Measurements from ENCODE around the gene FAM222B. TPM values are rescaled to one million over a fixed set of nuclear protein-coding genes. Genes with fewer than 3 reads are reported as not detected.

The FAM222B gene
- polyA plus RNA-seq, 1 experiment: 8.3 TPM

DNA sequence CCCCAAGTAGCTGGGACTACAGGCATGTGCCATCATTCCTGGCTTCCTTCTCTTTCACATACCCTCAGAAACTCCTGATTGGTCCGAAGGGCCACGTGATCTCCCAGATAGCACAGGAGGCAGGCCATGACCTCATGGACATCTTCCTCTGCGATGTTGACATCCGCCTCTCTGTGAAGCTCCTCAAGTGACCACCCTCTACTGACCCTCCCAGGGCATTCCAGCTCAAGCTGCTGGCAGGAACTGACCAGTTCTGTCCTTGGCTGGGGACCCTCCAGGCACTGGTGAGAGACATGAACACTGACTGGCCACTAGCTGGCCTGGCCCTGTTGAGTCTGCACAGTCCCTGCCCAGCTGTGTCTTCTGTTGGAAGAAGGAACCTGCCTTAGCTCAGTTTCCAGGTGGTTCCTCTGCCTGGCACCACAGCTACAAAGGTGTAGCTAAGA, 17.8 kb upstream of the FAM222B start:
- no peak for TF ChIP-seq CTCF (IDR thresholded peaks at IDR 0.05; ENCODE audit: low read depth, low read length)
- Histone ChIP-seq H3K27ac (ENCODE audit: low read depth, low read length) (no peak overlapping the region), H3K9me3 (ENCODE audit: control insufficient read depth, insufficient read depth, low read length) (no peaks in the 10 kb centered on the region), H3K27me3 (ENCODE audit: control insufficient read depth, insufficient read depth, low read length) (no peaks in the 10 kb centered on the region), H3K4me3 (ENCODE audit: low read depth, low read length) (no peak overlapping the region)
- ChIA-PET CTCF (interaction anchor here (0.7 kb wide), 1 partner anchor 213 kb away, joined by 3 read pairs; no protein-coding TSS in a partner anchor), POLR2A (interaction anchor here (0.8 kb wide), 1 partner anchor 18 kb away, joined by 3 read pairs; no protein-coding TSS in a partner anchor)
- no peak for DNase-seq (ENCODE audit: low read depth, low spot score)

DNA sequence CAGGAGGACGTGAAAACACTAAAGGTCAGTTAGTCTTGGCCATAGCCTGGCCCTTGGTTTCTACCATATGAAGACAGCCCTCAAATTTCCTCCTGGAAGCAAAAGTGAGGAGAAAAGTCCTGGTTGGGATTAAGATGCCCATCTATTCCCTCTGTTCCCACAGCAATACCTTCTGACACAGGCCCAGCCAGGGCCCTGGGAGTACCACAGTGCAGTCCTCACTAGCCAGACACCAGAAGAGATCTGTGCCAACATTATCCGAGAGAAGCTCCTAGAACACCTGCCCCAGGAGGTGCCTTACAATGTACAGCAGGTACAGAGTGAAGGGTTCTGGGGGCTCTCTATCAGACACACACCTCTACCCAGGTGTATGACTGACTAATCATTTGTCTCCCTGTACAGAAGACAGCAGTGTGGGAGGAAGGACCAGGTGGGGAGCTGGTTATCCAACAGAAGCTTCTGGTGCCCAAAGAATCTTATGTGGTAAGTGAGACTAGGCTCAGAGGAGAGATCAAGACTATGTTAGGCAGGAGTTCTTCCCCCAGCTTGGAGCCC, 16.3 kb upstream of the FAM222B start:
- Histone ChIP-seq H3K27me3 (ENCODE audit: control insufficient read depth, insufficient read depth, low read length) (no peaks in the 10 kb centered on the region), H3K27ac (ENCODE audit: low read depth, low read length) (no peak overlapping the region), H3K9me3 (ENCODE audit: control insufficient read depth, insufficient read depth, low read length) (no peaks in the 10 kb centered on the region; the same call in 1 of the 2 replicates), H3K4me3 (ENCODE audit: low read depth, low read length) (no peak overlapping the region)
- no peak for DNase-seq (ENCODE audit: low read depth, low spot score)
- POLR2A ChIA-PET: no interaction called here
- CTCF ChIA-PET: interaction anchor here (1.0 to 1.2 kb wide), 2 partner anchors 10 to 95 kb away, joined by 3 to 5 read pairs; no protein-coding TSS in a partner anchor
- TF ChIP-seq CTCF (IDR thresholded peaks at IDR 0.05; ENCODE audit: low read depth, low read length): no peak

GRCh38 chr17:28857905-28858800, 15.6 kb upstream of the FAM222B start:
- TF ChIP-seq CTCF (IDR thresholded peaks at IDR 0.05; ENCODE audit: low read depth, low read length): no peak
- POLR2A ChIA-PET: no interaction called here
- CTCF ChIA-PET: interaction anchor here (1.2 kb wide), 1 partner anchor 94 kb away, joined by 3 read pairs; no protein-coding TSS in a partner anchor
- Histone ChIP-seq H3K27me3 (ENCODE audit: control insufficient read depth, insufficient read depth, low read length) (no peaks in the 10 kb centered on the region), H3K9me3 (ENCODE audit: control insufficient read depth, insufficient read depth, low read length) (no peaks in the 10 kb centered on the region; the same call in 1 of the 2 replicates), H3K27ac (ENCODE audit: low read depth, low read length) (no peak overlapping the region), H3K4me3 (ENCODE audit: low read depth, low read length) (no peak overlapping the region)
- no peak for DNase-seq (ENCODE audit: low read depth, low spot score)

GRCh38 chr17:28856028-28856574, 13.5 kb upstream of the FAM222B start:
- no peak overlapping the region for H3K4me3 ChIP-seq (ENCODE audit: low read depth, low read length)
- POLR2A ChIA-PET: interaction anchor here (0.7 to 1.0 kb wide), 2 partner anchors 24 to 92 kb away, joined by 5 read pairs; no protein-coding TSS in a partner anchor

More at GRCh38 chr17:28856028-28856574, 13.5 kb upstream of the FAM222B start:
- no peak overlapping the region for H3K27ac ChIP-seq (ENCODE audit: low read depth, low read length)
- no peak for TF ChIP-seq CTCF (IDR thresholded peaks at IDR 0.05; ENCODE audit: low read depth, low read length)
- CTCF ChIA-PET: interaction anchor here (1.1 to 1.5 kb wide), 2 partner anchors 46 to 93 kb away, joined by 3 to 7 read pairs; no protein-coding TSS in a partner anchor
- H3K9me3 ChIP-seq (ENCODE audit: control insufficient read depth, insufficient read depth, low read length): no peaks in the 10 kb centered on the region; the same call in 1 of the 2 replicates
- no peak for DNase-seq (ENCODE audit: low read depth, low spot score)
- no peaks in the 10 kb centered on the region for H3K27me3 ChIP-seq (ENCODE audit: control insufficient read depth, insufficient read depth, low read length)
